GM23338 (cell line): ENCODE results near the gene MCU. TPM values are rescaled to one million over a fixed set of nuclear protein-coding genes. Genes with fewer than 3 reads are reported as not detected.

Source experiments
- ATAC-seq: fragments of 200-7000 bp; cut with Tn5 transposase; 3 replicates; pipeline ENCODE4 v1.9.1; 2020
- DNase-seq: peaks from one replicate; pipeline ENCODE4 v3.0.0-alpha.2; 2015; ENCODE audit warnings: low spot score
- H2AFZ ChIP-seq: fragments of 200-600 bp; sonication (generic); 2 replicates; pipeline ENCODE4 v1.8.0; 2016; ENCODE audit warnings: antibody characterized with exemption, mild to moderate bottlenecking, moderate library complexity
- H3F3A ChIP-seq: fragments of 200-600 bp; sonication (generic); replicated peaks from 2 replicates; pipeline ENCODE4 v1.8.0; 2017; ENCODE audit warnings: antibody characterized with exemption, mixed run types, low read depth
- H3K27ac ChIP-seq: fragments of 200-600 bp; sonication (generic); 2 replicates; pipeline ENCODE4 v1.6.1; 2016; ENCODE audit warnings: low read depth
- H3K27me3 ChIP-seq: fragments of 200-600 bp; sonication (generic); 2 replicates; pipeline ENCODE4 v1.8.0; 2016; ENCODE audit warnings: mild to moderate bottlenecking, mixed run types, moderate library complexity; ENCODE audit not compliant: insufficient read depth
- H3K36me3 ChIP-seq: fragments of 200-600 bp; sonication (generic); 2 replicates; pipeline ENCODE4 v1.8.0; 2016; ENCODE audit warnings: mild to moderate bottlenecking; ENCODE audit not compliant: insufficient read depth
- H3K4me1 ChIP-seq: fragments of 200-600 bp; sonication (generic); 2 replicates; pipeline ENCODE4 v1.8.0; 2016; ENCODE audit warnings: mild to moderate bottlenecking, moderate library complexity; ENCODE audit not compliant: insufficient read depth
- H3K4me2 ChIP-seq: fragments of 200-600 bp; sonication (generic); 2 replicates; pipeline ENCODE4 v1.7.1; 2017; ENCODE audit warnings: mixed run types
- H3K4me3 ChIP-seq: fragments of 200-600 bp; sonication (generic); 2 replicates; pipeline ENCODE4 v1.6.1; 2016; ENCODE audit warnings: mixed run types
- H3K79me2 ChIP-seq: fragments of 200-600 bp; sonication (generic); replicated peaks from 2 replicates; pipeline ENCODE4 v1.8.0; 2017; ENCODE audit warnings: mild to moderate bottlenecking; ENCODE audit not compliant: insufficient read depth
- H3K9me2 ChIP-seq: fragments of 200-600 bp; sonication (generic); 2 replicates; pipeline ENCODE4 v1.8.0; 2017; ENCODE audit not compliant: insufficient read depth
- H4K20me1 ChIP-seq: fragments of 200-600 bp; sonication (generic); replicated peaks from 2 replicates; pipeline ENCODE4 v1.8.0; 2017; ENCODE audit warnings: mild to moderate bottlenecking; ENCODE audit not compliant: insufficient read depth
- H3K27ac Mint-ChIP-seq: 2 replicates; pipeline ENCODE4 v1.8.0; 2020; ENCODE audit warnings: inconsistent platforms, mild to moderate bottlenecking, moderate library complexity, mixed read lengths
- H3K27me3 Mint-ChIP-seq: 3 replicates; pipeline ENCODE4 v1.8.0; 2022; ENCODE audit warnings: low read depth, mild to moderate bottlenecking, moderate library complexity, mixed read lengths, inconsistent platforms; ENCODE audit not compliant: insufficient read depth, poor library complexity
- H3K36me3 Mint-ChIP-seq: 3 replicates; pipeline ENCODE4 v1.8.0; 2021; ENCODE audit warnings: low read depth, mild to moderate bottlenecking, inconsistent platforms, moderate library complexity, mixed read lengths
- H3K4me1 Mint-ChIP-seq: 3 replicates; pipeline ENCODE4 v1.8.0; 2020; ENCODE audit warnings: mild to moderate bottlenecking, inconsistent platforms, mixed read lengths
- H3K4me3 Mint-ChIP-seq: 3 replicates; pipeline ENCODE4 v1.8.0; 2021; ENCODE audit warnings: moderate library complexity, mild to moderate bottlenecking, inconsistent platforms, mixed read lengths
- H3K9me3 Mint-ChIP-seq: 3 replicates; pipeline ENCODE4 v1.8.0; 2020; ENCODE audit warnings: moderate library complexity, mild to moderate bottlenecking, inconsistent platforms, mixed read lengths
- JUNB ChIP-seq: IDR thresholded peaks from one replicate; pipeline ENCODE4 v1.6.1; 2016; ENCODE audit warnings: antibody characterized with exemption; ENCODE audit not compliant: unreplicated experiment
- NANOG ChIP-seq: IDR thresholded peaks from 2 replicates; pipeline ENCODE4 v1.6.1; 2016; ENCODE audit warnings: antibody characterized with exemption, borderline replicate concordance
- POLR2AphosphoS5 ChIP-seq: IDR thresholded peaks from 2 replicates; pipeline ENCODE4 v1.6.1; 2016; ENCODE audit warnings: antibody characterized with exemption, low read depth
- STAT1 ChIP-seq: IDR thresholded peaks from one replicate; pipeline ENCODE4 v1.6.1; 2016; ENCODE audit warnings: antibody characterized with exemption; ENCODE audit not compliant: unreplicated experiment
- ZNF114 ChIP-seq: fragments of 250-450 bp; sonication (Bioruptor Pico); IDR thresholded peaks from 2 replicates; pipeline ENCODE4 v1.5.0; 2020; ENCODE audit warnings: mild to moderate bottlenecking, moderate library complexity
- polyA plus RNA-seq: library from polyadenylated mRNA; unstranded; fragments of >200 nt; fragmentation: Nextera tagmentation; extraction: Ambion mirVana; gene quantifications from 2 replicates; pipeline ENCODE4 v1.2.1, GENCODE V29; 2016
- total RNA-seq: library from RNA; depleted of rRNA; stranded (reverse); fragments of >200 nt; shearing (Covaris generic); gene quantifications from 2 replicates; pipeline ENCODE4 v1.2.3, GENCODE V29; 2014
- TF ChIP-seq, protein P1 (sequence below): IDR thresholded peaks from one replicate; pipeline ENCODE4 v1.6.1; 2018; ENCODE audit warnings: antibody characterized with exemption; ENCODE audit not compliant: unreplicated experiment
- TF ChIP-seq, protein P2 (sequence below), 2 experiments: fragments of 200-600 bp in 1 of 2; sonication (generic) in 1 of 2; conservative IDR thresholded peaks; 2 replicates each; pipeline versions ENCODE4 v1.5.1 to v1.6.1; 2016 to 2017; ENCODE audit warnings: antibody characterized with exemption in 2 of 2, low read depth in 2 of 2, mild to moderate bottlenecking in 2 of 2, moderate library complexity in 1 of 2
- TF ChIP-seq, protein P3 (sequence below): fragments of 250-450 bp; sonication (Bioruptor Pico); IDR thresholded peaks from 2 replicates; pipeline ENCODE4 v1.5.0; 2020; ENCODE audit warnings: mild to moderate bottlenecking, moderate library complexity
- TF ChIP-seq, protein P4 (sequence below): IDR thresholded peaks from 2 replicates; pipeline ENCODE4 v1.6.1; 2016; ENCODE audit warnings: antibody characterized with exemption

MCU gene
- total and polyA plus RNA-seq, 2 experiments from 2014 or later, result 41.8 to 68.2 TPM

DNA sequence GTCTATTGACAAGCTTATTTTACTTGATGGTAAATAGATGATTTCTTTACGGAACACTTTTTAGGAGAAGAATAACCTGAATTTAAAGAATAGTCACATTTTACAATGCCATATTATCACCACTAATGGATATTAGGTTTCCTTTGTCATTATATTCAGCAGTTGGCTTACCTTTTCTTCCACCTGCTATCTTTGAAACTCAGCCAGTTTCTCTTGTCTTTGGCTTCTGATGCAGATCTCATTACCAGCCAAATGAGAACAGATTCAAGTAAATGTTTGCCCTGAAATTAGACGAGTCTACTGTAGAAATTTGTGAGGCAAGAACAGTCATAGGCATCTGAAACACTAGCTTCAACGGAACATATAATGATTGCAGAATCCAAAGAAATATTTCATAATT is 116.1 kb downstream of the MCU start:
- Histone ChIP-seq H3K79me2 (peaks cover 4% of the 10 kb centered on the region), H3K27me3 (no peaks in the 10 kb centered on the region), H2AFZ (no peak overlapping the region), H3F3A (no peaks in the 10 kb centered on the region), H3K36me3 (no peaks in the 10 kb centered on the region), H3K4me1 (peaks cover 20% of the 10 kb centered on the region; the same call in 1 of the 2 replicates), H4K20me1 (no peaks in the 10 kb centered on the region; the same call in 1 of the 2 replicates), H3K9me2 (peaks cover 3% of the 10 kb centered on the region; the same call in 1 of the 2 replicates), H3K4me2 (no peak overlapping the region), H3K27ac (no peak overlapping the region), H3K4me3 (no peak overlapping the region)
- ATAC-seq (no peak), DNase-seq (no peak)
- H3K4me3 Mint-ChIP-seq, result no peak overlapping the region
- H3K4me1 Mint-ChIP-seq, result peaks cover 17% of the 10 kb centered on the region
- no peaks in the 10 kb centered on the region for H3K36me3 Mint-ChIP-seq
- peaks cover 2% of the 10 kb centered on the region for H3K27me3 Mint-ChIP-seq
- TF ChIP-seq, protein P1, sequence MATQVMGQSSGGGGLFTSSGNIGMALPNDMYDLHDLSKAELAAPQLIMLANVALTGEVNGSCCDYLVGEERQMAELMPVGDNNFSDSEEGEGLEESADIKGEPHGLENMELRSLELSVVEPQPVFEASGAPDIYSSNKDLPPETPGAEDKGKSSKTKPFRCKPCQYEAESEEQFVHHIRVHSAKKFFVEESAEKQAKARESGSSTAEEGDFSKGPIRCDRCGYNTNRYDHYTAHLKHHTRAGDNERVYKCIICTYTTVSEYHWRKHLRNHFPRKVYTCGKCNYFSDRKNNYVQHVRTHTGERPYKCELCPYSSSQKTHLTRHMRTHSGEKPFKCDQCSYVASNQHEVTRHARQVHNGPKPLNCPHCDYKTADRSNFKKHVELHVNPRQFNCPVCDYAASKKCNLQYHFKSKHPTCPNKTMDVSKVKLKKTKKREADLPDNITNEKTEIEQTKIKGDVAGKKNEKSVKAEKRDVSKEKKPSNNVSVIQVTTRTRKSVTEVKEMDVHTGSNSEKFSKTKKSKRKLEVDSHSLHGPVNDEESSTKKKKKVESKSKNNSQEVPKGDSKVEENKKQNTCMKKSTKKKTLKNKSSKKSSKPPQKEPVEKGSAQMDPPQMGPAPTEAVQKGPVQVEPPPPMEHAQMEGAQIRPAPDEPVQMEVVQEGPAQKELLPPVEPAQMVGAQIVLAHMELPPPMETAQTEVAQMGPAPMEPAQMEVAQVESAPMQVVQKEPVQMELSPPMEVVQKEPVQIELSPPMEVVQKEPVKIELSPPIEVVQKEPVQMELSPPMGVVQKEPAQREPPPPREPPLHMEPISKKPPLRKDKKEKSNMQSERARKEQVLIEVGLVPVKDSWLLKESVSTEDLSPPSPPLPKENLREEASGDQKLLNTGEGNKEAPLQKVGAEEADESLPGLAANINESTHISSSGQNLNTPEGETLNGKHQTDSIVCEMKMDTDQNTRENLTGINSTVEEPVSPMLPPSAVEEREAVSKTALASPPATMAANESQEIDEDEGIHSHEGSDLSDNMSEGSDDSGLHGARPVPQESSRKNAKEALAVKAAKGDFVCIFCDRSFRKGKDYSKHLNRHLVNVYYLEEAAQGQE, result no peak
- TF ChIP-seq, protein P2, sequence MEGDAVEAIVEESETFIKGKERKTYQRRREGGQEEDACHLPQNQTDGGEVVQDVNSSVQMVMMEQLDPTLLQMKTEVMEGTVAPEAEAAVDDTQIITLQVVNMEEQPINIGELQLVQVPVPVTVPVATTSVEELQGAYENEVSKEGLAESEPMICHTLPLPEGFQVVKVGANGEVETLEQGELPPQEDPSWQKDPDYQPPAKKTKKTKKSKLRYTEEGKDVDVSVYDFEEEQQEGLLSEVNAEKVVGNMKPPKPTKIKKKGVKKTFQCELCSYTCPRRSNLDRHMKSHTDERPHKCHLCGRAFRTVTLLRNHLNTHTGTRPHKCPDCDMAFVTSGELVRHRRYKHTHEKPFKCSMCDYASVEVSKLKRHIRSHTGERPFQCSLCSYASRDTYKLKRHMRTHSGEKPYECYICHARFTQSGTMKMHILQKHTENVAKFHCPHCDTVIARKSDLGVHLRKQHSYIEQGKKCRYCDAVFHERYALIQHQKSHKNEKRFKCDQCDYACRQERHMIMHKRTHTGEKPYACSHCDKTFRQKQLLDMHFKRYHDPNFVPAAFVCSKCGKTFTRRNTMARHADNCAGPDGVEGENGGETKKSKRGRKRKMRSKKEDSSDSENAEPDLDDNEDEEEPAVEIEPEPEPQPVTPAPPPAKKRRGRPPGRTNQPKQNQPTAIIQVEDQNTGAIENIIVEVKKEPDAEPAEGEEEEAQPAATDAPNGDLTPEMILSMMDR (conservative IDR thresholded peaks at IDR 0.05; ENCODE audit: low read depth in 2 of 2), result no peak
- TF ChIP-seq JUNB, result no peak
- TF ChIP-seq, protein P3, sequence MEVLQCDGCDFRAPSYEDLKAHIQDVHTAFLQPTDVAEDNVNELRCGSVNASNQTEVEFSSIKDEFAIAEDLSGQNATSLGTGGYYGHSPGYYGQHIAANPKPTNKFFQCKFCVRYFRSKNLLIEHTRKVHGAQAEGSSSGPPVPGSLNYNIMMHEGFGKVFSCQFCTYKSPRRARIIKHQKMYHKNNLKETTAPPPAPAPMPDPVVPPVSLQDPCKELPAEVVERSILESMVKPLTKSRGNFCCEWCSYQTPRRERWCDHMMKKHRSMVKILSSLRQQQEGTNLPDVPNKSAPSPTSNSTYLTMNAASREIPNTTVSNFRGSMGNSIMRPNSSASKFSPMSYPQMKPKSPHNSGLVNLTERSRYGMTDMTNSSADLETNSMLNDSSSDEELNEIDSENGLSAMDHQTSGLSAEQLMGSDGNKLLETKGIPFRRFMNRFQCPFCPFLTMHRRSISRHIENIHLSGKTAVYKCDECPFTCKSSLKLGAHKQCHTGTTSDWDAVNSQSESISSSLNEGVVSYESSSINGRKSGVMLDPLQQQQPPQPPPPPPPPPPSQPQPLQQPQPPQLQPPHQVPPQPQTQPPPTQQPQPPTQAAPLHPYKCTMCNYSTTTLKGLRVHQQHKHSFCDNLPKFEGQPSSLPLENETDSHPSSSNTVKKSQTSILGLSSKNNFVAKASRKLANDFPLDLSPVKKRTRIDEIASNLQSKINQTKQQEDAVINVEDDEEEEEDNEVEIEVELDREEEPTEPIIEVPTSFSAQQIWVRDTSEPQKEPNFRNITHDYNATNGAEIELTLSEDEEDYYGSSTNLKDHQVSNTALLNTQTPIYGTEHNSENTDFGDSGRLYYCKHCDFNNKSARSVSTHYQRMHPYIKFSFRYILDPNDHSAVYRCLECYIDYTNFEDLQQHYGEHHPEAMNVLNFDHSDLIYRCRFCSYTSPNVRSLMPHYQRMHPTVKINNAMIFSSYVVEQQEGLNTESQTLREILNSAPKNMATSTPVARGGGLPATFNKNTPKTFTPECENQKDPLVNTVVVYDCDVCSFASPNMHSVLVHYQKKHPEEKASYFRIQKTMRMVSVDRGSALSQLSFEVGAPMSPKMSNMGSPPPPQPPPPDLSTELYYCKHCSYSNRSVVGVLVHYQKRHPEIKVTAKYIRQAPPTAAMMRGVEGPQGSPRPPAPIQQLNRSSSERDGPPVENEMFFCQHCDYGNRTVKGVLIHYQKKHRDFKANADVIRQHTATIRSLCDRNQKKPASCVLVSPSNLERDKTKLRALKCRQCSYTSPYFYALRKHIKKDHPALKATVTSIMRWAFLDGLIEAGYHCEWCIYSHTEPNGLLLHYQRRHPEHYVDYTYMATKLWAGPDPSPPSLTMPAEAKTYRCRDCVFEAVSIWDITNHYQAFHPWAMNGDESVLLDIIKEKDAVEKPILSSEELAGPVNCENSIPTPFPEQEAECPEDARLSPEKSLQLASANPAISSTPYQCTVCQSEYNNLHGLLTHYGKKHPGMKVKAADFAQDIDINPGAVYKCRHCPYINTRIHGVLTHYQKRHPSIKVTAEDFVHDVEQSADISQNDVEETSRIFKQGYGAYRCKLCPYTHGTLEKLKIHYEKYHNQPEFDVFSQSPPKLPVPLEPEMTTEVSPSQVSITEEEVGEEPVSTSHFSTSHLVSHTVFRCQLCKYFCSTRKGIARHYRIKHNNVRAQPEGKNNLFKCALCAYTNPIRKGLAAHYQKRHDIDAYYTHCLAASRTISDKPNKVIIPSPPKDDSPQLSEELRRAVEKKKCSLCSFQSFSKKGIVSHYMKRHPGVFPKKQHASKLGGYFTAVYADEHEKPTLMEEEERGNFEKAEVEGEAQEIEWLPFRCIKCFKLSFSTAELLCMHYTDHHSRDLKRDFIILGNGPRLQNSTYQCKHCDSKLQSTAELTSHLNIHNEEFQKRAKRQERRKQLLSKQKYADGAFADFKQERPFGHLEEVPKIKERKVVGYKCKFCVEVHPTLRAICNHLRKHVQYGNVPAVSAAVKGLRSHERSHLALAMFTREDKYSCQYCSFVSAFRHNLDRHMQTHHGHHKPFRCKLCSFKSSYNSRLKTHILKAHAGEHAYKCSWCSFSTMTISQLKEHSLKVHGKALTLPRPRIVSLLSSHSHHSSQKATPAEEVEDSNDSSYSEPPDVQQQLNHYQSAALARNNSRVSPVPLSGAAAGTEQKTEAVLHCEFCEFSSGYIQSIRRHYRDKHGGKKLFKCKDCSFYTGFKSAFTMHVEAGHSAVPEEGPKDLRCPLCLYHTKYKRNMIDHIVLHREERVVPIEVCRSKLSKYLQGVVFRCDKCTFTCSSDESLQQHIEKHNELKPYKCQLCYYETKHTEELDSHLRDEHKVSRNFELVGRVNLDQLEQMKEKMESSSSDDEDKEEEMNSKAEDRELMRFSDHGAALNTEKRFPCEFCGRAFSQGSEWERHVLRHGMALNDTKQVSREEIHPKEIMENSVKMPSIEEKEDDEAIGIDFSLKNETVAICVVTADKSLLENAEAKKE (CRISPR knock-in tag), result no peak
- TF ChIP-seq POLR2AphosphoS5, result no peak
- no peak for TF ChIP-seq ZNF114 (CRISPR knock-in tag)
- no peak for TF ChIP-seq NANOG
- TF ChIP-seq, protein P4, sequence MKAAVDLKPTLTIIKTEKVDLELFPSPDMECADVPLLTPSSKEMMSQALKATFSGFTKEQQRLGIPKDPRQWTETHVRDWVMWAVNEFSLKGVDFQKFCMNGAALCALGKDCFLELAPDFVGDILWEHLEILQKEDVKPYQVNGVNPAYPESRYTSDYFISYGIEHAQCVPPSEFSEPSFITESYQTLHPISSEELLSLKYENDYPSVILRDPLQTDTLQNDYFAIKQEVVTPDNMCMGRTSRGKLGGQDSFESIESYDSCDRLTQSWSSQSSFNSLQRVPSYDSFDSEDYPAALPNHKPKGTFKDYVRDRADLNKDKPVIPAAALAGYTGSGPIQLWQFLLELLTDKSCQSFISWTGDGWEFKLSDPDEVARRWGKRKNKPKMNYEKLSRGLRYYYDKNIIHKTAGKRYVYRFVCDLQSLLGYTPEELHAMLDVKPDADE, result no peak
- TF ChIP-seq STAT1, result no peak
- H3K27ac Mint-ChIP-seq, result no peak overlapping the region
- H3K9me3 Mint-ChIP-seq, result no peaks in the 10 kb centered on the region
